Measurements from ENCODE around the gene PSMA6. TPM values are rescaled to one million over a fixed set of nuclear protein-coding genes. Genes with fewer than 3 reads are reported as not detected.
"Not testable (repeated sequence)": the region's sequence is repeated elsewhere in the genome, so short reads cannot be mapped to it uniquely, and the experiment has no call there.

Gene PSMA6
- total RNA-seq, 1 experiment from 2014 or later: 211 TPM

- H3K9me3 ChIP-seq (replicated peaks): no peaks in the 10 kb centered on the region
- no peak overlapping the region for H3K4me3 ChIP-seq
- H3K27ac ChIP-seq: no peak overlapping the region
- DNase-seq: no peak
- no peaks in the 10 kb centered on the region for H3K27me3 ChIP-seq
- no peaks in the 10 kb centered on the region for H3K36me3 ChIP-seq
- no peaks in the 10 kb centered on the region for H3K4me1 ChIP-seq
Observed at GRCh38 chr14:35353409-35354172, 61.4 kb downstream of the PSMA6 start.

GRCh38 chr14:35355235-35355634 is 63.1 kb downstream of the PSMA6 start:
- not testable (repeated sequence) for H3K27me3 ChIP-seq; H3K27ac ChIP-seq; DNase-seq; H3K36me3 ChIP-seq; H3K9me3 ChIP-seq (replicated peaks); H3K4me1 ChIP-seq; H3K4me3 ChIP-seq

DNA sequence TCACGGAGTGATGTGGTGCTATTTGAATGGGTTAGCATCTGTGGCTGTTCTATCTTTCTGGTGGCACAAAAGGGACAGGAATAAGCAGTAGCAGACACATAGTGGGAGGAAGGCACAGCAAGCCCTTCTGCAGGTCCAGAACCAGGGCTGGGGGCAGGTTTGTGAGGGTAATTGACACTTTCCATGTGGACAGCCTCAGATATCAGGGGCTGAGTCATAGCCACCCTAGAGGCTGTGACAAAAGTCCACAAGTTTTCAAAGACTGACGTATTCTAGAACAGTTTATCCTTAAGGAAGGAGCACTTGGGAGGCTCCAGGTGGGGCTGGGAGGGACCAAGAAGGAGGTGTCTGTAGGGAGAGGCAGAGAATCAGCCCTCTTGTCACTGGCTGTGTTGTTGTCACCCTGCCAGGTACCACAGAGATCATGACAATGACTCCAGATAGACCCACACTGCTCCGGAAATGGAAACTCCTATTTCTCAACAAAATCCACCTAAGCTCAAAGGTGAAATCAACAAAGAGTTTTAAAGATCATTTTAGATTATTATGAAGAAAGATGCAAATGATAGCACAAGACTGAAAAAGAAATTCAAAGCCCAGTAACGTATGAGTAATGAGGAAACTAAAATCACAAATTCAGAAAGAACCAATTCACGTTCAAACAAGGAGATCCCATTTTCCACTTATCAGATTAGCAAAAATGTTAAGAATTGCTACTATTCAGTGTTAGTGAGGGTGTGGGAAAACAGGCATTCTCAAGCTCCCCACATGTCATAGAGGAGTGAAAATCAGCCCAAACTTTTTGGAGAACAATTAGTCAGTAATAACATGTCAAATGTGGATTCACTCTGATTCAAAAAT is 64.0 kb downstream of the PSMA6 start:
- Histone ChIP-seq H3K36me3 (no peaks in the 10 kb centered on the region), H3K4me3 (no peak overlapping the region), H3K27ac (no peak overlapping the region), H3K9me3 (replicated peaks) (no peaks in the 10 kb centered on the region), H3K4me1 (no peaks in the 10 kb centered on the region), H3K27me3 (no peaks in the 10 kb centered on the region)
- no peak for DNase-seq

DNA sequence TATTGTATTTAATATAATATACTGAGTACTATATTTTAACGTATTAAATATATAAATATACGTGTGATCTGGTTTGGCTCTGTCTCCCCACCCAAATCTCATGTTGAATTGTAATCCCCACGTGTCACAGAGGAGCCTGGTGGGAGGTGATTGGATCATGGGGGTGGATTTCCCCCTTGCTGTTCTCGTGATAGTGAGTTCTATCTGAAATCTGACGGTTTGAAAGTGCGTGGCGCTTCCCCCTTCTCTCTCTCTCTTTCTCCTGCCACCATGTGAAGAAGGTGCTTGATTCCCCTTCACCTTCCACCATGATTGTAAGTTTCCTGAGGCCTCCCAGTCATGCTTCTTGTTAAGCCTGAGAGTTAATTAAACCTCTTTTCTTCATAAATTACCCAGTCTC is 67.5 kb downstream of the PSMA6 start:
- not testable (repeated sequence) for H3K4me3 ChIP-seq, H3K27ac ChIP-seq, H3K36me3 ChIP-seq

GRCh38 chr14:35361141-35361480 is 68.9 kb downstream of the PSMA6 start:
- Histone ChIP-seq H3K36me3 (no peaks in the 10 kb centered on the region), H3K4me3 (no peak overlapping the region), H3K27me3 (no peaks in the 10 kb centered on the region), H3K4me1 (no peaks in the 10 kb centered on the region), H3K9me3 (replicated peaks) (no peaks in the 10 kb centered on the region), H3K27ac (no peak overlapping the region)
- no peak for DNase-seq

More for the DNA sequence above, 67.5 kb downstream of the PSMA6 start:
- not testable (repeated sequence) for H3K27me3 ChIP-seq; H3K4me1 ChIP-seq; H3K9me3 ChIP-seq (replicated peaks); DNase-seq

DNA sequence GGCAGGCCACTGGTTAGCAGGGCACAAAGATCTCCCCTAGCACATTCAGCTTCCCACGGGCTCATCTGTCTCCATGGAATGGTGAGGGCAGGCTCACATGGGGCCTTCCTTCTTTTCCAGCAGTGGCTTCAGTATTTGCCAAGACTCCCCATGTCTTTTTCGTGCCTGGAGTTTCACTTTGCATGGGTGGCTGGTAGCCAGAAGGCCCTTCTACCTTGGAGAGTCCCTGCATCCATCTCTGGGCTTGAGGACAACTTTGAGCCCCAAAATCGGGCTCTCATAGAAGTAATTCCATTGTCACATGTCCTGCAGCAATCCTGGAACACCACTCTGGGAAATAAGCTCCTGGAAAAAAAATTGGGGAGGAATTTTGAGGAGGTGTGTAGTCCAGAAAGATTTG is 70.3 kb downstream of the PSMA6 start:
- H3K27me3 ChIP-seq: no peaks in the 10 kb centered on the region
- no peak overlapping the region for H3K27ac ChIP-seq
- no peaks in the 10 kb centered on the region for H3K9me3 ChIP-seq (replicated peaks)
- DNase-seq: no peak
- no peaks in the 10 kb centered on the region for H3K36me3 ChIP-seq
- H3K4me1 ChIP-seq: no peaks in the 10 kb centered on the region; the same call in 1 of the 2 replicates
- H3K4me3 ChIP-seq: no peak overlapping the region

- H3K36me3 ChIP-seq: no peaks in the 10 kb centered on the region
- DNase-seq: no peak
- no peaks in the 10 kb centered on the region for H3K27me3 ChIP-seq
- H3K4me3 ChIP-seq: no peak overlapping the region
- no peaks in the 10 kb centered on the region for H3K9me3 ChIP-seq (replicated peaks)
- no peaks in the 10 kb centered on the region; the same call in 1 of the 2 replicates for H3K4me1 ChIP-seq
- H3K27ac ChIP-seq: no peak overlapping the region
Observed at GRCh38 chr14:35362911-35363374, 70.8 kb downstream of the PSMA6 start.

DNA sequence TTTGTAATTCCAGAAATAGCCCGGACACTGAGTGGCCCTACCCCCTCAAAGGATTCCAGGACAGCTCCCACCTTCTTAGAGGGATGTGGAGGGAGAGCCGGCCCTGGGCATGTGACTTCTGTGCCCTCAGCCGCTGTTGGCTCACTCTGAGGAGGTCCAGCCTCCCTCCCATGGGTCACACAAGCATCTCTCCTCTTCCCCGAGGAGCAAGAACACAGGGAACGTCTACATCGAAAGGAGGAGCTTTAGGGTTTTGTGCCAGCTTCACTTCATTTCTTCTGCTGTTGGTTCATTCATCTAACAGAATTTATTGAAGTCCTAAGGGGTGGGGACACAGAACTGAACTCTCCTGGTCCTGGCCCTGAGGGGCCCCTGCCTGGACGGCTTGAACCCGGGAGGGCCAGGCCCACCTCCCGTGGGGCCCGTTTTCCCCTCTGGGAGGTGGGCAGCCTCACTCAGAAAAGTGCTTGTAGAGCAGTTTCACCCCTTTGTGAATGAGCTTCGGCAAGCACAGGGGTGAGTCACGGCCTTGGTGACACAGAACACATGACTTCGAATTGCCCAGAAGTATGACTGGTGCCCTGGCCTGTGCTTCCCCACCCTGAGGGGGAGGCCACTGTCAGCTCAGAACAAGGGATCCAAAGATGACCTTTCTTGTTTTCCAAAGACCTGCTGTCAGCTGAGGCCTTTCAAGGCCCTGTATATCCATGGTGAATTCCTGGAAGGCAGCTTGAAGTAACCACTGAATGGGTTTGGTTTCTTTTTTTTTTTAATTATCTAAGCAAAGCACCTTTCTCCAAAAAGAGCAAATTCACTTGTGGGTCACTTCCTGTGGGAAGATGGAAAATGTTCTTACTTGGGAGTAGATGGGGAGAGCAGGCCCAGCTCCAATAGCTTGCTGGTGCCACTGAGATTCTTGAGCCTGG is 73.2 kb downstream of the PSMA6 start:
- Histone ChIP-seq H3K27ac (no peak overlapping the region), H3K36me3 (no peaks in the 10 kb centered on the region), H3K4me1 (no peaks in the 10 kb centered on the region; the same call in 1 of the 2 replicates)

GRCh38 chr14:35366056-35366451 is 73.9 kb downstream of the PSMA6 start:
- Histone ChIP-seq H3K27ac (no peak overlapping the region), H3K36me3 (no peaks in the 10 kb centered on the region), H3K9me3 (replicated peaks) (no peaks in the 10 kb centered on the region), H3K4me3 (no peak overlapping the region), H3K27me3 (no peaks in the 10 kb centered on the region), H3K4me1 (no peaks in the 10 kb centered on the region; the same call in 1 of the 2 replicates)
- no peak for DNase-seq

More for the DNA sequence above, 73.2 kb downstream of the PSMA6 start:
- Histone ChIP-seq H3K9me3 (replicated peaks) (no peaks in the 10 kb centered on the region), H3K27me3 (no peaks in the 10 kb centered on the region), H3K4me3 (no peak overlapping the region)
- no peak for DNase-seq

GRCh38 chr14:35366521-35366976 is 74.4 kb downstream of the PSMA6 start:
- H3K27ac ChIP-seq: no peak overlapping the region

DNA sequence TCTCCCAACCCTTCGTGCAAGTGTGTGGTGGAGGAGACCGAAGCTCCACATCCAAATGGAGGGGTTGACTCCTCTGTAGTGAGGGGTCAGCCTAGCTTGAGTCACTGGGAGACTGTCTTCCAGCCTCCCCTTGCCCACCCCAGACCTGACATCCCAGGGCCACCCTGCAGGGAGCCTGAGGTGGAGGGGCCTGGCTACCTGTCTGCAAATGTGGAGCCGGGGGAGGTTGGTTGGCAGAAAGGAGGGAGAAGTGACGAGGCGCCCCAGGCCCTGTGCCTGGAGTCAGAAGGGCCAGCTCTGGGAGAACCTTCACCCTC is 74.8 kb downstream of the PSMA6 start:
- Histone ChIP-seq H3K27me3 (no peaks in the 10 kb centered on the region), H3K4me1 (no peaks in the 10 kb centered on the region; the same call in 1 of the 2 replicates), H3K9me3 (replicated peaks) (0 out of 2 replicates have a peak, but pooled peaks cover 2% of the 10 kb centered on the region), H3K36me3 (no peaks in the 10 kb centered on the region), H3K27ac (no peak overlapping the region), H3K4me3 (no peak overlapping the region)
- no peak for DNase-seq

More at GRCh38 chr14:35366521-35366976, 74.4 kb downstream of the PSMA6 start:
- no peak for DNase-seq
- H3K27me3 ChIP-seq: no peaks in the 10 kb centered on the region
- H3K4me3 ChIP-seq: no peak overlapping the region
- H3K36me3 ChIP-seq: no peaks in the 10 kb centered on the region
- H3K4me1 ChIP-seq: no peaks in the 10 kb centered on the region; the same call in 1 of the 2 replicates
- H3K9me3 ChIP-seq (replicated peaks): 0 out of 2 replicates have a peak, but pooled peaks cover 2% of the 10 kb centered on the region

Other genes starting within 250 kb of the PSMA6 start
- 27.0 and 28.0 TPM in 2 replicates for gene FAM177A1, start 246.1 kb upstream of the PSMA6 start, total RNA-seq (2014; rRNA removed; shearing (Covaris generic))
- gene PPP2R3C, start 170.4 kb upstream of the PSMA6 start, total RNA-seq (2014; rRNA removed; shearing (Covaris generic)): 34.7 and 43.6 TPM in 2 replicates
- 42.8 and 51.2 TPM in 2 replicates for gene PRORP, start 169.8 kb upstream of the PSMA6 start, total RNA-seq (2014; rRNA removed; shearing (Covaris generic))
- gene NFKBIA, start 112.4 kb downstream of the PSMA6 start, total RNA-seq (2014; rRNA removed; shearing (Covaris generic)): 24.5 and 25.7 TPM in 2 replicates
- gene INSM2, start 241.8 kb downstream of the PSMA6 start, total RNA-seq (2014; rRNA removed; shearing (Covaris generic)): 0.13 and 0.38 TPM in 2 replicates

Measured in SJCRH30 (cell line).